GM11168 (cell line): ENCODE measurements around the gene SLC17A5.

Experiments
- in situ Hi-C: fragments of 300-500 bp; cut with MboI; formaldehyde crosslinking; loops from one replicate; pipeline ENCODE4 v1.12.0; 2022; ENCODE audit warnings: low sequenced_read_pairs; ENCODE audit not compliant: unreplicated experiment

SLC17A5 gene

GRCh38 chr6:73667798-73668197, 14.0 kb upstream of the SLC17A5 start:
- in situ Hi-C loops, result no loop called here

- in situ Hi-C loops, result no loop called here
Measured at GRCh38 chr6:73666393-73666792, 12.6 kb upstream of the SLC17A5 start.

- in situ Hi-C loops, result no loop called here
Measured at GRCh38 chr6:73665686-73666319, 12.0 kb upstream of the SLC17A5 start.

GRCh38 chr6:73664701-73665100, 10.9 kb upstream of the SLC17A5 start:
- in situ Hi-C loops, result no loop called here

- in situ Hi-C loops, result no loop called here
Measured at GRCh38 chr6:73657201-73657600, 3.4 kb upstream of the SLC17A5 start.

GRCh38 chr6:73656531-73657145, 2.8 kb upstream of the SLC17A5 start:
- in situ Hi-C loops, result no loop called here

- in situ Hi-C loops, result no loop called here
Measured at GRCh38 chr6:73655341-73655917, 1.6 kb upstream of the SLC17A5 start.

GRCh38 chr6:73652637-73653570, 888 bp downstream of the SLC17A5 start:
- in situ Hi-C loops, result no loop called here

GRCh38 chr6:73649783-73650182, 4.0 kb downstream of the SLC17A5 start:
- in situ Hi-C loops, result no loop called here

GRCh38 chr6:73648166-73648565, 5.6 kb downstream of the SLC17A5 start:
- in situ Hi-C loops, result no loop called here

GRCh38 chr6:73644941-73645591, 8.7 kb downstream of the SLC17A5 start:
- in situ Hi-C loops, result no loop called here

GRCh38 chr6:73644030-73644429, 9.8 kb downstream of the SLC17A5 start:
- in situ Hi-C loops, result no loop called here

GRCh38 chr6:73642530-73642929, 11.3 kb downstream of the SLC17A5 start:
- in situ Hi-C loops, result no loop called here

- in situ Hi-C loops, result no loop called here
Measured at GRCh38 chr6:73640179-73640750, 13.5 kb downstream of the SLC17A5 start.

GRCh38 chr6:73639040-73639439, 14.8 kb downstream of the SLC17A5 start:
- in situ Hi-C loops, result no loop called here

GRCh38 chr6:73637404-73637803, 16.4 kb downstream of the SLC17A5 start:
- in situ Hi-C loops, result no loop called here

- in situ Hi-C loops, result no loop called here
Measured at GRCh38 chr6:73636048-73636447, 17.7 kb downstream of the SLC17A5 start.

- in situ Hi-C loops, result no loop called here
Measured at GRCh38 chr6:73632346-73632745, 21.4 kb downstream of the SLC17A5 start.

GRCh38 chr6:73631849-73632248, 21.9 kb downstream of the SLC17A5 start:
- in situ Hi-C loops, result no loop called here

- in situ Hi-C loops, result no loop called here
Measured at GRCh38 chr6:73630401-73630800, 23.4 kb downstream of the SLC17A5 start.
